WI38 (cell line): ENCODE results near the gene TMEM53.

Experiments
- H3K4me3 ChIP-seq: 2 replicates; pipeline ENCODE4 v1.5.1; 2011; ENCODE audit warnings: low read depth, mild to moderate bottlenecking, control low read depth, low read length
- TF ChIP-seq, protein P1 (sequence below): IDR thresholded peaks from 2 replicates; pipeline ENCODE4 v1.5.1; 2012; ENCODE audit warnings: low read depth, mild to moderate bottlenecking, control low read depth, low read length

The TMEM53 gene

DNA sequence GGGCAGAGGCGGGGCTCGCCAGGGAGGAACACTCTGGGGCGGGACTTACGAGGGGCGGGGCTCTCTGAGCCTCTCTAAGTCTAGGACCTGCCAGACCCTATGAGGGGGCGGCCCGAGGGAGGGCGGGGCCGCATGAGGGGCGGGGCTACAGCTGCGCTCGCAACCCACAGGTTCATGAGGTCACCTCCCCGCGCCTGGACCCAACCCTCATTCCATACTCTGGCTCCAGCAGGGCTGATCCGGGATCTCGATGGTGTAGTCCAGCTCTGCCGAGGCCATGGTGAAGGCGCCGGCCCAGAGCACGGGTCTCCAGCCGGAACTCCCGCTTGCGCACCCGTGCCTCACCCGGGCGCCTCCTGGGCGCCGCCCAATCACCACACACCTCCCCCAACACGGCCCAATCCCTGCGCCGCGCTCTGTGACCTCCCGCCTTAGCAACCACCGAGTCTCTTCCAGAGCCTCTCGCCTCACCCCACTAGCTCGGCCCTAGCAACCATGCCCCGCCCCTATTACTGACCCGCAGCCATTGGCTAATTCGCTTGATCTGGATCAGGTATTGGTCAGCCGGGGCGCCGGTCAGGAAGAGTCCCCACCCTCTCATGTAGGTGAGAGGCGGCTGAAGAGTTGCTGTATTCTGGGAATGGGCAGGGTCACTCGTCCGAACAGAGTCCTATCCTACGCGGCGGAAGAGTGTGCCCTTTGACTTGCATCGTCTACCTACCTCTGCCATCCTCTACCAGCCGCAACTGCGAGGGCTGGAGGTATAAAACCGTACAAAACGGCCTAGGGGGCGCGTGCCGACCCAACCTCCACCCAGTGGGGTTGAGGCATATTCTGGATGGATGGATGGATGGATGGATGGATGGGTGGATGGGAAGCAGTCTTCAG lies at the start of gene TMEM53, which contains the start of gene ARMH1:
TMEM53 (minus strand) TSS at position 369 of the 888 bp plus-strand sequence; CDS start at position 279, 90 bp downstream.
ARMH1 (plus strand) TSS at position 602 of the 888 bp plus-strand sequence. CDS start 14,984 bp downstream, outside the sequence.
- peak within 1 kb of the TSS; percentile 69 for H3K4me3 ChIP-seq
- TF ChIP-seq, protein P1, sequence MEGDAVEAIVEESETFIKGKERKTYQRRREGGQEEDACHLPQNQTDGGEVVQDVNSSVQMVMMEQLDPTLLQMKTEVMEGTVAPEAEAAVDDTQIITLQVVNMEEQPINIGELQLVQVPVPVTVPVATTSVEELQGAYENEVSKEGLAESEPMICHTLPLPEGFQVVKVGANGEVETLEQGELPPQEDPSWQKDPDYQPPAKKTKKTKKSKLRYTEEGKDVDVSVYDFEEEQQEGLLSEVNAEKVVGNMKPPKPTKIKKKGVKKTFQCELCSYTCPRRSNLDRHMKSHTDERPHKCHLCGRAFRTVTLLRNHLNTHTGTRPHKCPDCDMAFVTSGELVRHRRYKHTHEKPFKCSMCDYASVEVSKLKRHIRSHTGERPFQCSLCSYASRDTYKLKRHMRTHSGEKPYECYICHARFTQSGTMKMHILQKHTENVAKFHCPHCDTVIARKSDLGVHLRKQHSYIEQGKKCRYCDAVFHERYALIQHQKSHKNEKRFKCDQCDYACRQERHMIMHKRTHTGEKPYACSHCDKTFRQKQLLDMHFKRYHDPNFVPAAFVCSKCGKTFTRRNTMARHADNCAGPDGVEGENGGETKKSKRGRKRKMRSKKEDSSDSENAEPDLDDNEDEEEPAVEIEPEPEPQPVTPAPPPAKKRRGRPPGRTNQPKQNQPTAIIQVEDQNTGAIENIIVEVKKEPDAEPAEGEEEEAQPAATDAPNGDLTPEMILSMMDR, result no peak

DNA sequence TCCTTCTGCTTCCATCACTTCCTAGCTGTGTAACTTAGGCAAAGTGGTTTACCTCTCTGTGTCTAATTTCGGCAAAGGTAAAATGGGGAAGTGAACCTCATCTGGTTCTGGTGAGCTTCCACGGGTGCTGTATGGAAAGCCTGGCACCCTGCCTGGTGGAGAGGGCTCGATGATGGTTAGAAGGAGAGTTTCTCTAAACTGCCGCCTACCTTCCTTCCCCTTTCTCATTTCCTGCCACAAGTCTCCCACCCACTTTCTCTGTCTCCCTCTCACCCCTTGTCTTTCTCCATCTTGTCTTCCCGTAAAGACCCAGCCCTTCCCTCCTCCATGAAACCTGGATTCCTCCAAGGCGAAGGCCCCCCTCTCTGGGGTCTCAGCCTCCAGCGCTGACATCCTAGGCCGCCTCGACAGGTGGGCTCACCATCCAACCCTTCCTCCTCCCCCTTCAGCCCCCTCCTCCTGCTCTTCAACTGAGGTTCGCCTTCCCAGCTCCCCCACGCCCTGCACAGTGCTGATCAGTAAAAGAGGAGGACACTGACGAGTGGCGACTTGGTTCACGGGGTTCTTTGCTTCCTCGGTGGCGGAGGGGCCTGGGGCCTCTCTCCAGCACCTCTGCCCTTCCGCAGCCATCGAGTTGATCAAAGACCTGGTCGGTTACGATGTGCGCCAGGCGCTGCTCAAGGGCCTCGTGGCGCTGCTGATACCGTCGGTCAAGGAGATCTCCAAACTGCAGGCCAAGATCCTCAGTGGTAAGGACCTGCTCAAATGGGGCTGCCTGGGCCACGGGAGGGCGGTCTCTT lies 49.4 kb upstream of the TMEM53 start:
- no peak overlapping the region for H3K4me3 ChIP-seq
- TF ChIP-seq, protein P1, result no peak

DNA sequence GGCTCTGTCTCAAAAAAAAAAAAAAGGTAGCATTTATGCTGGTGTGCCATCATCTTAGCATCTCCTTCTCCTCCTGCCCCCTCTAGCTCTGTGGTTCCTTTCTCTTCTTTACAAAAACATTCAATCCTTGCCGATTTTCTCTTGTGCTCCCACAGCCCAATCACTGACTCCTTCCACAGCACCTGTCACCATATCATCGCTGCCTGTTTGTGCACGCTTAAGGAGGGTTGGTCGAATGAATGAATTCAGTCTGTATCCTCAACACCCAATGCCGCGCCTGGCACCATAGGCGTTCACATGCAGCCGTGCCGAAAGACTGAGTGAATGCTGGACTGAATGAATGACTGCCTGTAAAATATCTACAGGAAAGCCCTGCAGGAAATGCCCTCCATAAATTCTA lies 48.8 kb upstream of the TMEM53 start:
- TF ChIP-seq, protein P1, result no peak
- no peak overlapping the region for H3K4me3 ChIP-seq

DNA sequence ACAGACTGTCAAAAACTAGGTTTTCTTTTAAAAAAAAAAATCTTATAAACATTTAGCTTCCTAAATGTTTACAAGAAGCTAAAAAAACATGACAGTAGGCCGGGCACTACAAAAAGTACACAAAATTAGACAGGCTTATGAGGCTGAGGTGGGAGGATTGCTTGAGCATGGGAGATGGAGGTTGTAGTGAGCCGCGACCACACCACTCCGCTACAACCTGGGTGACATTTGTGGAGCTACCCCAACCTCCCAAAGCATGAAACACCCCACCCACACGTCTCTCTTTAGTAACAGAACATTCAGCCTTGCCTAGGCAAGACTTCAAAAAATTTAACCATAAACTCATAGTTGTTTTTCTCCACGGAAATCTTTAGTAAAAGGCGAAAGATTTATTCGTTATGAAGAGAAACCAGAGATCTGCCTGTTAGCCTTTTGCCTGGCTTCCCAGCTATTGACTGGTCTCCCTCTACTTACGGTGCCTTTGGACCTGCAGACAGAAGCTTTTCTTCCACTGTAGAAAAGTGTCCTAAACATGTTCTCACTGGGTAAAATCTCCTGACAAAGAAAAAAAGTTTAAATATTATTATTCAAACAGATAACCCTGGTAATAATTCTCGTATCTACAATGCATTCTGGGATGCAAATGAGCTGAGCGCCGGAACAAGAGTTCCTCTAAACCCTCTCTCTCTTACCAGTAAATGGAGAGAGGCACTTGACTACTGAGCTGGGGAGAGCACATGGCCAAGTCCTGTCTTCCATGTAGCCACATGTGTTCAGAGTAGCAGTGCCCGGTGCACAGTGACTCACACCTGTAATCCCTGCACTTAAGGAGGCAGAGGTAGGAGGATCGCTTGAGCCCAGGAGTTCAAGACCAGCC lies 47.4 kb upstream of the TMEM53 start:
- TF ChIP-seq, protein P1, result no peak
- no peak overlapping the region for H3K4me3 ChIP-seq

DNA sequence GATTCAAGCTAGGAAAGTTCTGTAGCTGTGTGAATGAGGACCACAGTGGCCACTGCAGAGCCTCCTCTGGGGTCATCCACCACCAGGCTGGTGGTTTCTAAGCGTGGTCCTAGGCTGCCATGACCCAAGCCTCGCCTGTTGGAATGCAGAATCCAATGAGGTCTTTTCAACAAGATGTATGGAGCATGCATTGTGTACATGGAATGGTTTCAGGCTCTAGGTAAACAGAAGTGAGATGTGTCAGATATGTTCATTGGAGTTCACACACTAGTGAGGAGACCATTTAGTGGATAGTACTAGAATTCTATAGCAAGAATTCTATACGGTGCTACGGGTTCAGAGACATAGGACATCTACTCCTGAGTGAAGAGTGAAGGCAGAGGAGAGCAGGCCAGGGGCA lies 46.0 kb upstream of the TMEM53 start:
- H3K4me3 ChIP-seq, result no peak overlapping the region
- TF ChIP-seq, protein P1, result no peak

DNA sequence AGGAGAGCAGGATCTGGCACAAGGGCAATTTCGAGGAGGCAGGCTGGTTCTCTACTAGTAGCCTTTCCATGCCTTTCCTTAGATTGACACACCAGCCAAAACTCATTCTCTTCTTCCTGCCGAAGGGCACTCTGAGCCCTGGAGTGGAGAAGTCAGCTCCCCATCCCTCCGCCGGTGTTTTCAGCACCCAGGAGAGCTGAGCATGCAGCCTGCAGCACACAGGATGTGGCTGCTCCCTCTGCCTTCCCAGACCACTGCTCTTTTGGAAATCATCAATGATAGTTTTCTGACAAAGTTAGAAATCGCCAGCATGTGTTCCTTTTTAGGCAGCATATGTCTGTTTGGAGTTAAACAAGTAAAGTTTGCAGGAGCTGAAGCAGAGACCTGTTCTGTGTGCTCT lies 45.0 kb upstream of the TMEM53 start:
- TF ChIP-seq, protein P1, result no peak
- no peak overlapping the region for H3K4me3 ChIP-seq
